LNCaP clone FGC (cell line): ENCODE measurements around the gene KSR2.

ENCODE experiments used
- DNase-seq: peaks from one replicate; pipeline ENCODE4 v3.0.0-alpha.2; 2011; ENCODE audit warnings: low read depth
- H3K4me3 ChIP-seq: 2 replicates; pipeline ENCODE4 v1.5.1; 2011; ENCODE audit warnings: mild to moderate bottlenecking, low read depth, low read length, control low read depth
- TF ChIP-seq, protein P1 (sequence below): IDR thresholded peaks from 2 replicates; pipeline ENCODE4 v1.5.1; 2012; ENCODE audit warnings: mild to moderate bottlenecking; ENCODE audit not compliant: control insufficient read depth, insufficient read depth; ENCODE audit errors: extremely low read depth

The KSR2 gene

DNA sequence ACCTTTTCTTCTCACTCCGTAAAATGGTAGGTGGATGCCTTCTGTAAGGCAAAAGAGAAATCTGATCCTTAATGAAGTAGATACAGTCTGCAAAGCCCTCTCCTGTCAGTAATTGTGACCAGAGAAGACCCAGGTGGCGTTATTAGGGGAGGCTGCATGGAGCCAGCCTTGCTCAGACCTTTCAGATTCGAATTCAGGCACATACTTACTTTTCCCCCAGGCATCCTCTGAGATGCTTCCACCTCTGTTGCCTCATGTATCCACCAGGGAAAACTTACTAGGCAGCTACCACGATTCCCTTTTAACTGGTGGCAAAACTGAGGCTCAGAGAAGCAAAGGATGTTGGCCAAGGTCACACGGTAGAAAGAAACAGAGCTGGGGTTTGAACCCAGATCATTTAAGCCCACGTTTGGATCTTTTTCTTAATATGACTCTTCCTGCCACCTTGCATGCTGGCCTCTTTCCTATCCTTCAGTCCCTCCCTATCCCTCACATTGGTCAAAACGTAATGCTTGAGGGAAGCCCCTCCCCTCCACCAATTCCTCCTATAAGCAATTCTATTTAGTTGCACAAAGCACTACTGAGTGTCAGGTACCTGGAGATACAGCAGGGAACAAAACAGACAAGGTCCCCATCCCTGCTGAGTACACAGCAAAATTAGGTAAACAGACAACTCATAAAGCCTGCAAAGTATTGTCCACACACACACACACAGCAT lies 179.4 kb downstream of the KSR2 start:
- H3K4me3 ChIP-seq: no peak overlapping the region
- TF ChIP-seq, protein P1, sequence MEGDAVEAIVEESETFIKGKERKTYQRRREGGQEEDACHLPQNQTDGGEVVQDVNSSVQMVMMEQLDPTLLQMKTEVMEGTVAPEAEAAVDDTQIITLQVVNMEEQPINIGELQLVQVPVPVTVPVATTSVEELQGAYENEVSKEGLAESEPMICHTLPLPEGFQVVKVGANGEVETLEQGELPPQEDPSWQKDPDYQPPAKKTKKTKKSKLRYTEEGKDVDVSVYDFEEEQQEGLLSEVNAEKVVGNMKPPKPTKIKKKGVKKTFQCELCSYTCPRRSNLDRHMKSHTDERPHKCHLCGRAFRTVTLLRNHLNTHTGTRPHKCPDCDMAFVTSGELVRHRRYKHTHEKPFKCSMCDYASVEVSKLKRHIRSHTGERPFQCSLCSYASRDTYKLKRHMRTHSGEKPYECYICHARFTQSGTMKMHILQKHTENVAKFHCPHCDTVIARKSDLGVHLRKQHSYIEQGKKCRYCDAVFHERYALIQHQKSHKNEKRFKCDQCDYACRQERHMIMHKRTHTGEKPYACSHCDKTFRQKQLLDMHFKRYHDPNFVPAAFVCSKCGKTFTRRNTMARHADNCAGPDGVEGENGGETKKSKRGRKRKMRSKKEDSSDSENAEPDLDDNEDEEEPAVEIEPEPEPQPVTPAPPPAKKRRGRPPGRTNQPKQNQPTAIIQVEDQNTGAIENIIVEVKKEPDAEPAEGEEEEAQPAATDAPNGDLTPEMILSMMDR: no peak
- no peak for DNase-seq

DNA sequence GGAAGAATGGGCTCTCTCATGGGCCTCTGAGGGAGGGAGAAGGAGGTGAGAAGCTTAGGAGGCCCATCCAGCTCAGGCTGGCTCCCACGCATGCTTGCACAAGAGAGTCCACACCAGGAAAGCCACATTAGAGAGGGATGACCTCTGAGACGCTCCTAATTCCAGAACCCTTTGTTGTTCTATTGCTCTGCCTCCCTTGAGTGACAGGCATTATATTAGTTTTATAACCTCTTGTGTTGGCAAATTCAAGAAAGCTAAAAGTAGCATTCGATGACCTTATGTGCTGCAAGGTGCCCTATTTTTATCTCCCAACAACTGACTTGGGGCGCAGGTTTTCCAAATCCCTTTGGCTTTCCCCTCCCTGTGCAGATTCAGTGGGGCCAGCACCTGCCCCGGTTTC lies 190.1 kb downstream of the KSR2 start:
- TF ChIP-seq, protein P1: no peak
- no peak overlapping the region for H3K4me3 ChIP-seq
- DNase-seq: no peak

DNA sequence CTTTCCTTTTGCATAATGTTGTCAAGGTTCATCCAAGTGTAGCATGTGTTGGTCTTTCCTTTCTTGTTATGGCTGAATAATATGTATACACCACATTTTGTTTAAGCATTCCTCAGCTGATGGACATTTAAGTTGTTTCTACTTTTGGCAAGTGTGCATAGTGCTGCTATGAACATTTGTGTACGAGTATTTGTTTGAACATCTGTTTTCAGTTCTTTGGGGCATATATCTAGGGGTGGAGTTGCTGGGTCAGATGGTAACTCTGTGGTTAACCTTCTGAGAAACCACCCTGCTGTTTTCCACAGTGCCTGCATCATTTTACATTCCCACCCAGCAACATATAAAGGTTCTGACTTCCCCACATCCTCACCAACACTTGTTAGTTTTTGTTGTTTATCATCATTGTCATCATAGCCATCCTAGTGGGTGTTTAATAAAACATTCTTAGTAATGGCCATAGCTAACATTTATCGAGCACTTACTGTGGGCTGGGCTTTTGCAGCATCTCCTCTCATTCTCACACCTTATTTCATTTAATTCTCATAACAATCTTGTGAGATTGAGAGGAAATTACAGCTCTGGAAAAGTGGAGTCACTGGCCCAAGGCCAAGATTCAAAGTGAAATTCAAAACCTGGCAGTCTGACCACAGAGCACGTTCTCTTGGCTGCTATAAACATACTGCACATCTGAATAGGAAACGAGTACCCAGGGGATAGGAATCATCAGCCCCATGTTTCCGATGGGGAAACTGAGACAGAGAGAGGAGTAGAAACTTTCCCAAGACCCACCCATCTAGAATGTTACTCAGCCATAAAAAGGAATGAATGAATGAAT lies 193.6 kb downstream of the KSR2 start:
- DNase-seq: no peak
- TF ChIP-seq, protein P1: no peak

DNA sequence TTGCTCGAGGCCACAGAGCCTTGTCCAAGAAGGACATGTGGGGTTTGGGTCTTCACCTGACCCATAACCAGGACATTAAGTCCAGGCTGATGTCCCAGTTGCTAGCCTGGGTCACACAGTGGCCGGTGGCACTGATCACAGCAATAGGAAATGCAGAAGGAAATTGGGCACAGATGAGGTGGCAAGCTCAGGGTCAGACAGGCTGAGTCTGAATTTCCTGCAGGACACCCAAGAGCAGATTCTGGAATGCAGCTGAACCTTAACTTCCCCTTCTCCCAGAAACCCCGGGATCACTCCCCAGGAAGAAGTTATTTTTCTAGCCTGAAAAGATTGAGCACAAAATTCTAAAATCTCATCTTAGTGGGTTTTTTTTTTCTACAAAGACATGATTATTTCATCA lies 199.9 kb downstream of the KSR2 start:
- H3K4me3 ChIP-seq: no peak overlapping the region
- TF ChIP-seq, protein P1: no peak

More for the DNA sequence above, 193.6 kb downstream of the KSR2 start:
- H3K4me3 ChIP-seq: no peak overlapping the region

DNA sequence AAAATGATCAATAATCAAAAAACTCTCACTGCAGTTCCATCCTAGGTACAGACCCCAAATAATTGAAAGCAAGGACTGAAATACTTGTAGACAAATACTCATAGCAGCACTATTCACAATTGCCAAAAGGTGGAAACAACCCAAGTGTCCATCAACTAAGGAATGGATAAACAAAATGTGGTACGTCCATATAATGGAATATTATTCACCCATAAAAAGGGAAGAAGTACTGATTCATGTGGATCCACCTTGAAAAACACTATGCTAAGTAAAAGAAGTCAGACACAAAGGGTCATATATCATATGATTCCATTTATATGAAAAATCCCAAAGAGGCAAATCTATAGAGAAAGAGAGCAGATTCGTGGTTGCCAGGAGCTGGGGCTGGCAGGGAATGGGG lies 202.8 kb downstream of the KSR2 start:
- no peak overlapping the region for H3K4me3 ChIP-seq
- TF ChIP-seq, protein P1: no peak
- DNase-seq: no peak

More for the DNA sequence above, 199.9 kb downstream of the KSR2 start:
- DNase-seq: no peak

DNA sequence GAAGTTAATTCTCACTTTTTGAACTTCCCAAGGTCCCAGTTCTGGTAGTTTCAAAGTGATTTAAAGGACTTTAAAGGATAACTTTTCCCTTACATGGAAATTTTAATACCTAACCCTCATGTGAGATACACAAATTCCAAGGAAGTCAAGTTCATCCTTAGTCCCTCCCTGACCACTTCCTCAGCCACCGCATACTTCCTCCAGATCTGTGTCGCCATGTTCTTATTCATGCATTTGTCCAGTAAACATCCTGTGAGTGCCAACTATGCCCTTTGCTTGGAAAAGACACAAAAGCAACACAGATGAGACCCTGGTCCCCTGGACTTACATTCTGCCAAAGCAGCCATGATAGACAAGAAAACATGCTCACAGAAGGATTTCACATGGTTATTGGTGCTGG lies 206.6 kb downstream of the KSR2 start:
- TF ChIP-seq, protein P1: no peak
- H3K4me3 ChIP-seq: no peak overlapping the region
- DNase-seq: no peak
